Measurements from ENCODE around the gene SUSD4.
"Not testable (repeated sequence)": the region's sequence is repeated elsewhere in the genome, so short reads cannot be mapped to it uniquely, and the experiment has no call there.

SUSD4 gene

GRCh38 chr1:223289621-223290020, 74.4 kb downstream of the SUSD4 start:
- no peak for DNase-seq (ENCODE audit: low read depth)

DNA sequence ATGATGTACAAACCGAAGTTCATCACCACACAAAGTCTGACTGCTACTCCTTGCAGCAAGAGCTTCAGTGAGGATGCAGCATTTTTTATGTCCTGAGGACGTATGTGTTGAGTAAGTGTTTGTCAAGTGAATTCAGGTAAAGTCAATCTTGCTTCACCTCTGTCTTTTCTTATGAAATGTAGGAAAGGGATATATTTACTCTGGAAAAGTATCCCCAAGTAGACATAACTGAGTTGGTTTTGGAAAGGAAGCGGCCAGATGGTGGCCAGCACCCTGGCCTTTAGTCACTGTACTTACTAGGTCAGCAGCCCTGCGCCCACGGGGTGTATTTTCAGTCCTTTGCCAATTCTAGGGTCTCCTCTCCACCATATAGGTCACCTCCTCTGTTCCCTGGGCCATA, 75.2 kb downstream of the SUSD4 start:
- DNase-seq (ENCODE audit: low read depth), result no peak

GRCh38 chr1:223285452-223285851, 78.5 kb downstream of the SUSD4 start:
- DNase-seq (ENCODE audit: low read depth), result no peak

- not testable (repeated sequence) for DNase-seq (ENCODE audit: low read depth)
Measured at GRCh38 chr1:223283697-223284096, 80.3 kb downstream of the SUSD4 start.

- not testable (repeated sequence) for DNase-seq (ENCODE audit: low read depth)
Measured at GRCh38 chr1:223278311-223278710, 85.7 kb downstream of the SUSD4 start.

DNA sequence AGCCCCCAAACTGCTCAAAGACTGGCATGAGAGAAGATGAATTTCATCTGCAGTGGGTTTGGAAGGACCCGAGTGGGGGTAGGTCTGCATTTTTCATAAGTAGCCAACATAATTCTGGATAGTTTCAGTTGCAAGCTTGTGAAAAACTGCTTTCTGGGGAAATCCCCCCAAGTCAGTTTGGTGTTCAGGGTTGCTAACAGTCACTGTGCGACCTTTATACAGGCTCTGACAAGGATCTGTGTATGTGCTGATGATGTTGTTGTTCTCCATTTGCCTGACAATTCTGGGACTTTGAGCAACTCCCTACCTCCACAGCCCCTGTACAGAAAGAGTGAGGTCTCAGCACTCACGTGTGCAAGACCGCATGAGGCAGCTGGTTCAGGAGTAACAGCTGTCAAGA, 87.9 kb downstream of the SUSD4 start:
- DNase-seq (ENCODE audit: low read depth), result no peak

GRCh38 chr1:223273511-223273910, 90.5 kb downstream of the SUSD4 start:
- no peak for DNase-seq (ENCODE audit: low read depth)

GRCh38 chr1:223271085-223271781, 92.7 kb downstream of the SUSD4 start:
- DNase-seq (ENCODE audit: low read depth), result no peak

DNA sequence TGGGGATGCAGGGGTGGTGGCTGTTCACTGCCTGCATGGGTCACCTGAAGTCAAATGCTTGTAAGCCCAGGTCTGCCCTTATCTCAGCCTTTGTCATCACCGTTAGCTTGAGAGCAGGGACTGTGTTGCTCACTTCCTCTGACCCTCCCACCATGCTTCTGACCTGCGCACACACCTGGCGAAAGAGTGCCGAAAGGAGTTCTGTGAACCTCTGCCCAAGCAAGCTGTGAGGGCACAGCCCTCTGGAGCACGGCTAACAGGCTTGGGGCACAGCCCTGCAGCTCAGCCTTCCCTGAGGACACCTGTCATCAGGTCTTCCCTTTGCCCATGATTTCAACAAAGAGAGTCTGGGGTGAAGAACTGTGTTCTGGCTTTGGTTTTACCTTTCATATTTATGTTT, 93.8 kb downstream of the SUSD4 start:
- DNase-seq (ENCODE audit: low read depth), result no peak

GRCh38 chr1:223269006-223269405, 95.0 kb downstream of the SUSD4 start:
- DNase-seq (ENCODE audit: low read depth), result no peak

DNA sequence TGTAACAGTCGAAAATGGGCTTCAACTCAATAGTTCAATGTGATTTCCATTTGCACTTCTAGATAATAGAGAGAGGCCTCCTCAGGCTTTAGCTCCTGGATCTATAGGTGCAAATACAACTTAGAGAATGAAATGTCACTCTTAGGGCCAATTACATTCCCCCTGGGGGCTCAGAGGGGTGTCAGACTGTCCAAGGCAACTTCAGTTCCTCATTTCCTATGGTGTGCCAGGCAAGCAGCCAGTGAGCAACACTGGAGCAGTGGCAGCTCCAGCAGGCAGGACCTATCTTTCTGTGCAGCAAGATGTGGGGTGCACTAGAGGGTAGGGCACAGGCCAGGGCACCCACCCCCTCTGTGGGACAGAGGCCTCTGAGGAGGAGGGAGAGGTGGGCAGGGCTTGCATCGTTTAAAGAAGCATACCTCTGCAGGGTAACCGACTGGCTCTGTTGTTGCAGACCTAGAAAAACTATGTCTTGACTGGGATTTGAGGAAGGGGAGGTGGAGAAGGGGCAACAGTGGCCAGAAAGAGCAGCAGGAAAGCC, 97.3 kb downstream of the SUSD4 start:
- DNase-seq (ENCODE audit: low read depth), result no peak

- no peak for DNase-seq (ENCODE audit: low read depth)
Measured at GRCh38 chr1:223264983-223265908, 98.7 kb downstream of the SUSD4 start.

DNA sequence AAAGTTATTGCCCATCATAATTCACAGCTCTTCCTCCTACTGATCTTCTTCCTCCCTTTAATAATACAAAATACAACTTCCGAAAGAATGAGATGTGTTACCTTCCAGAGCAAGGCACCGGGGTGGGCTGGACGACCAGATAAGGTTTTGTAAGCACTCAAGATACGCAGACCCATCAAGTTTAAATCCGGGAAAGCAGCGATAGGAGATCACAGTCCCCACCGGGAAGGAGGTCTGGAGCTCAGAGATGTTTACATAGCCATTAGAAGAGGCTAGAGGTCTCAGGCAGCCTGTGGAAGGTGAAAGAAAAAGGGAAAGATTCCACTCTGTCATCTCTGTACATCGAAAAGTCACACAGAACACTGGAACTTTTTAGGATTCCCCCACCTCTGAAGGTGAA, 99.4 kb downstream of the SUSD4 start:
- no peak for DNase-seq (ENCODE audit: low read depth)

DNA sequence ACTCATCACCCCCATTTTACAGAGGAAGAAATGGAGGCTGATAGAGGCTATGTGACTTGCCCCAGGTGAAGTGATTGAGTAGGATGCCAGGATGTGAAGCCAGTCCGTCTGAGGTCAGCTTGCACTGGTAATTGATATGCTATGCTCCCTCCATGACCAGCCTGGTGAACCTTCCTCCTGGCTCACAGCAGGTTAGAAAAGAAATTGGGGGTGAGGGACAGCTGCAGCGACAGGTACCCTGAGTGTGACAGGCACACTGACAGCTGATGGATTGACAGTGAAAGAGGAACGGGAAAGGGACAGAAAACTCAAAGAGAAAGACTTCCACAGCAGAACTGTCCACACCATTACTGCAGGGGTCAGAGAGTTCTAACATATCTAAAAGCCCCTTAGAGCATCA, 102.1 kb downstream of the SUSD4 start:
- DNase-seq (ENCODE audit: low read depth), result no peak

DNA sequence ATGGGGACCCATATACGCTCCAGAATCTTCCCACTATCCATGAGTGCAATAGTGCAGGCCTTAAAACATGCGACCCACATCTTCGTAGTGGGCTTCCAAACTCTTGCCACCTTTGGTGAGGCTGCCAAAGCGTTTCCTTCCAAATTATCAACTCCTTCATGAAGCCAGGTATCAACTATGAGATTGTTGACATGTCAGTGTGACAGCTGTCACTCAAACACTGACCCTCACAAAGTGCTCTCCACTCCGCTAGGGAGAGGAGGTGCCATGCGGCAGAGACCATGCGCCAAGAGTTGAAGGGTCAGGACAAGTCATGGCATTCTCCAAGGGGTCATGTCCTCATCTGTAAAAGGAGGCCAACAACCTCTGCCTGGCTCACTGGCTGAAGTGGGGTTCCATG, 103.3 kb downstream of the SUSD4 start:
- no peak for DNase-seq (ENCODE audit: low read depth)

DNA sequence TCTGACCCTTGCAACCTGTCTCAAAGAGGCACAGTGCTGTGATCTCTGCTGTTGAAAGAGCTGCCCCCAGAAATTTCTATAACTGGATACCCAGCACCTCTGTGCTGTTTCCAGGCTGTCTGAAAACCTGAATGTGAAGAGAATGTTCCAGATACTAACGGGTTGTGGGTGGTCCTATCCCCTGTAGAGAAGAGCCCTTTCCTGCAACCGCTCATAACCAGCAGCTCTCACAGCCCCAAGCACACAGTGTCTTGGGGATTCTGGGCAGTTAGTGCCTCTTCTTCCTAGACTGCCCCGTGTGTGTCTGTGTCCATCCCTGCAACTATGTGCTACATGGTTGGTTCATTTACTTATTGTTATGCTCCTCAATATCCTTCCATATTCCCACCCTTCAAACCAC, 104.5 kb downstream of the SUSD4 start:
- DNase-seq (ENCODE audit: low read depth), result no peak

- DNase-seq (ENCODE audit: low read depth), result no peak
Measured at GRCh38 chr1:223258751-223259198, 105.2 kb downstream of the SUSD4 start.

- DNase-seq (ENCODE audit: low read depth), result no peak
Measured at GRCh38 chr1:223257856-223258550, 106.0 kb downstream of the SUSD4 start.

DNA sequence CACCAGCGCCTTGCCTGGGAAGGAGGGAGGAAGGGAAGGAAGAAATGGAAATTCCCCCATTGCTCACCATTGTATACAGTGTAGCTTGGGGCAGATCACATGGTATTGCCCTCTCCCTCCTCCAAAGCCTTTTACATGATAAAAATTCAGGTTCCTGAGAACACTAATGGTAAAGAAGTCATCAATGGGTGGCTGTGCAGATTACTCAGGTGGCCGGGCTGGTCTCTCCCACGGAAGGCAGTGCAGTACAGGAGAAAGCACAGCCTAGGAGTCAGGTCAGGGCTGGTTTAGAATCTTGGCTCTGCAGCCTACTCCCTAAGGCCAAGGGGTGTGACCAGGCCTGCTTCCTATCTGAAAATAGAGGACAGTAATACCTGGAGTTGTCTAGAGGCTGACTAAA, 107.9 kb downstream of the SUSD4 start:
- DNase-seq (ENCODE audit: low read depth), result no peak

DNA sequence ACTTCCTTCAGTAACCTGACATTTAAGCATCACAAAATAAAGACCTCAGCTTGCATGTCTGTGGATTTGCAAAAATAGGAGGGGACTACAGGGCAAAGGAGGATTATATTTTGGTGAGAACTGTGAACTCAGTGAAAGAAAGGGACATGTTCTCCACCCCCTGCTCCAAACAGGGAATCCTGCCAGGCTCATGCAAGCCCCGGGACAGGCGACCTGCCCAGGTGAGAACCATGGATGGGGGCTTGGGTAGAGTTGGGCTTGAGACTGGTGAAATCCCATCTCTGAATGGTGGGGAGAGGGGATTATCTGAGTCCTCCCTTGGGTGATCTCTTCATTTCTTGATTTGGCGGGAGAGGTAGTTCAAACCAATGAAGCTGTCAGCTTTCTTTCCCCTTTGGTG, 110.1 kb downstream of the SUSD4 start:
- no peak for DNase-seq (ENCODE audit: low read depth)

DNA sequence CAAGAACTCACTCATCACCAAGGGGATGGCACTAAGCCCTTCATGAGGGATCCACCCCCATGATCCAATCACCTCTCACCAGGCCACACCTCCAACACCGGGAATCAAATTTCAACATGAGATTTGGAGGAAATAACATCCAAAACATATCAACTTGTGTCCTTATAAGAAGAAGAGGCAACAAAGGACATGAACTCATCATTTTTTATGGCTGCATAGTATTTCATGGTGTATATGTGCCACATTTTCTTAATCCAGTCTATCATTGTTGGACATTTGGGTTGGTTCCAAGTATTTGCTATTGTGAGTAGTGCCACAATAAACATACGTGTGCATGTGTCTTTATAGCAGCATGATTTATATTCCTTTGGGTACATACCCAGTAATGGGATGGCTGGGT, 112.6 kb downstream of the SUSD4 start:
- not testable (repeated sequence) for DNase-seq (ENCODE audit: low read depth)

GRCh38 chr1:223250632-223251015, 113.4 kb downstream of the SUSD4 start:
- DNase-seq (ENCODE audit: low read depth), result no peak
